Measurements from ENCODE around the gene RNASE4.
"Not testable (repeated sequence)": the region's sequence is repeated elsewhere in the genome, so short reads cannot be mapped to it uniquely, and the experiment has no call there.

GRCh38 chr14:20726121-20726520, 41.8 kb downstream of the RNASE4 start:
- TF ChIP-seq CTCF, POLR2A (IDR thresholded peaks at IDR 0.05): not testable (repeated sequence)
